Suppressor macrophage treated with lipopolysaccharide for 4 hours (primary cell): ENCODE data around the gene POLR2E.

Source experiments
- DNase-seq: peaks from one replicate; pipeline ENCODE4 v3.0.0-alpha.2; 2020

The POLR2E gene

GRCh38 chr19:1042689-1043511 lies 52.3 kb downstream of the POLR2E start:
- no peak for DNase-seq

GRCh38 chr19:1041835-1042685 lies 53.1 kb downstream of the POLR2E start:
- no peak for DNase-seq

DNA sequence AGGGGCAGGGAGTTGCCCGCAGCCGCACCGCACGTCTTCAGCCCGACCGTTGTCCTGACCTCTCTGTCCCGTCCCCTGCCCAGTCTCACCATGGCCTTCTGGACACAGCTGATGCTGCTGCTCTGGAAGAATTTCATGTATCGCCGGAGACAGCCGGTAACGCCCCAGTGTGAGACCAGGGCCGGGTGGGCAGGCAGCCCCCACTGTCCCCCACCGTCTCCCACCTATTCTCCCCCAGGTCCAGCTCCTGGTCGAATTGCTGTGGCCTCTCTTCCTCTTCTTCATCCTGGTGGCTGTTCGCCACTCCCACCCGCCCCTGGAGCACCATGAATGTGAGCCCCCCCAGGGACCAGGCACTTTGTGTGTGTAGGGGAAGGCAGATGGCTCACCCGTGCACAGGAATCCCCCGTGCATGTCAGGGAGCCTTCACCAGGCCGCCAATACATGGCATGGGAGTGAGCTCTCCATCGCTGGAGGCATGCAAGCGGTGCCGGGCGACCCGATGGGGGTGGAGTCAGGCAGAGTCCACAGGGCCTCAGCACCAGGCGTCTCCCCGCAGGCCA lies 53.8 kb downstream of the POLR2E start:
- DNase-seq: no peak

GRCh38 chr19:1040476-1041271 lies 54.5 kb downstream of the POLR2E start:
- peak; percentile 91 for DNase-seq

GRCh38 chr19:1039646-1040475 lies 55.3 kb downstream of the POLR2E start, which contains the start of gene ABCA7:
TSS of gene ABCA7 (plus strand) at chr19:1040107. CDS start at chr19:1041362, 1,255 bp downstream.
- DNase-seq: peak; percentile 98

- DNase-seq: no peak
Measured at GRCh38 chr19:1038978-1039645, 56.1 kb downstream of the POLR2E start.

GRCh38 chr19:1037621-1038064 lies 57.5 kb downstream of the POLR2E start:
- DNase-seq: no peak
